ENCODE measurements around the gene GTF2A1. TPM values are rescaled to one million over a fixed set of nuclear protein-coding genes. Genes with fewer than 3 reads are reported as not detected.

GTF2A1 gene
- total RNA-seq, 3 donors from 2014 or later = 24.2 to 31.0 (median 29.5) TPM

- H3K4me3 ChIP-seq = no peak overlapping the region
- H3K4me1 ChIP-seq (ENCODE audit: low read depth) = no peaks in the 10 kb centered on the region
- H3K9me3 ChIP-seq = no peaks in the 10 kb centered on the region
- no peak for ATAC-seq
- intact Hi-C loops (cut with DNase I, micrococcal nuclease) = loop anchor here (10.0 kb wide), 1 partner anchor 166 kb away; no protein-coding TSS in a partner anchor
- H3K36me3 ChIP-seq (ENCODE audit: low read depth) = no peaks in the 10 kb centered on the region
- no peak for TF ChIP-seq CTCF (IDR thresholded peaks at IDR 0.05)
- no peak for DNase-seq
Observed at GRCh38 chr14:81161088-81161487, 59.7 kb downstream of the GTF2A1 start.

- intact Hi-C loops (cut with DNase I, micrococcal nuclease) = no loop called here
- ATAC-seq = no peak
Observed at GRCh38 chr14:81157431-81157830, 63.3 kb downstream of the GTF2A1 start.

GRCh38 chr14:81153187-81153586 lies 67.6 kb downstream of the GTF2A1 start:
- Histone ChIP-seq H3K4me3 (no peak overlapping the region), H3K36me3 (ENCODE audit: low read depth) (no peaks in the 10 kb centered on the region), H3K9me3 (no peaks in the 10 kb centered on the region), H3K4me1 (ENCODE audit: low read depth) (no peaks in the 10 kb centered on the region)
- intact Hi-C loops (cut with DNase I, micrococcal nuclease) = no loop called here
- ATAC-seq (no peak), DNase-seq (no peak)
- TF ChIP-seq CTCF (IDR thresholded peaks at IDR 0.05) = no peak

More at GRCh38 chr14:81157431-81157830, 63.3 kb downstream of the GTF2A1 start:
- Histone ChIP-seq H3K4me1 (ENCODE audit: low read depth) (no peaks in the 10 kb centered on the region), H3K4me3 (no peak overlapping the region), H3K9me3 (no peaks in the 10 kb centered on the region), H3K36me3 (ENCODE audit: low read depth) (no peaks in the 10 kb centered on the region)
- no peak for TF ChIP-seq CTCF (IDR thresholded peaks at IDR 0.05)
- no peak for DNase-seq

GRCh38 chr14:81148635-81149034 lies 72.1 kb downstream of the GTF2A1 start:
- ATAC-seq (no peak), DNase-seq (no peak)
- no peak for TF ChIP-seq CTCF (IDR thresholded peaks at IDR 0.05)
- H3K4me1 ChIP-seq (ENCODE audit: low read depth) = no peaks in the 10 kb centered on the region
- H3K36me3 ChIP-seq (ENCODE audit: low read depth) = no peaks in the 10 kb centered on the region
- no peak overlapping the region for H3K4me3 ChIP-seq
- H3K9me3 ChIP-seq = no peaks in the 10 kb centered on the region
- intact Hi-C loops (cut with DNase I, micrococcal nuclease) = no loop called here

GRCh38 chr14:81147140-81147897 lies 73.4 kb downstream of the GTF2A1 start:
- H3K36me3 ChIP-seq (ENCODE audit: low read depth) = no peaks in the 10 kb centered on the region
- no peaks in the 10 kb centered on the region for H3K9me3 ChIP-seq
- DNase-seq (no peak), ATAC-seq (no peak)
- TF ChIP-seq CTCF (IDR thresholded peaks at IDR 0.05) = no peak
- intact Hi-C loops (cut with DNase I, micrococcal nuclease) = no loop called here
- no peaks in the 10 kb centered on the region for H3K4me1 ChIP-seq (ENCODE audit: low read depth)
- H3K4me3 ChIP-seq = no peak overlapping the region
